CD4-positive, alpha-beta T cell treated with Interleukin-15 for 1 hour (primary cell): ENCODE data around the gene MROH7.

ENCODE experiments used
- DNase-seq: peaks from one replicate; pipeline ENCODE4 v3.0.0-alpha.2; 2020

The MROH7 gene

DNA sequence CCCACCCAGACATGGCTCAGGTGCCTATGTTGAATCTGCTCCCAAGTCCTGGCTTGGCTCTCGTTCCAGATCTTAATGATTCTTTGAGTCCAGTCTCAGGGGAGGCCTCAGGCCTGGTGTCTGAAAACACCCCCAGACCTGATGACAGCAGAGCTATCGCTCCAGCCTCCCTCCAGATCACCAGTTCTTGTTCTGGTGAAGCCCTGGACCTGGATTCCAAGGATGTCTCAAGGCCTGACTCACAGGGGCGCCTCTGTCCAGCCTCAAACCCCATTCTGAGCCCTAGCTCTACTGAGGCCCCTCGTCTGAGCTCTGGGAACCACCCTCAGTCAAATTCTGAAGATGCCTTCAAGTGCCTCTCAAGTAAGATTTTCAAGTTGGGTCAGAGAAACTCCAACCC, 11.4 kb downstream of the MROH7 start:
- no peak for DNase-seq

DNA sequence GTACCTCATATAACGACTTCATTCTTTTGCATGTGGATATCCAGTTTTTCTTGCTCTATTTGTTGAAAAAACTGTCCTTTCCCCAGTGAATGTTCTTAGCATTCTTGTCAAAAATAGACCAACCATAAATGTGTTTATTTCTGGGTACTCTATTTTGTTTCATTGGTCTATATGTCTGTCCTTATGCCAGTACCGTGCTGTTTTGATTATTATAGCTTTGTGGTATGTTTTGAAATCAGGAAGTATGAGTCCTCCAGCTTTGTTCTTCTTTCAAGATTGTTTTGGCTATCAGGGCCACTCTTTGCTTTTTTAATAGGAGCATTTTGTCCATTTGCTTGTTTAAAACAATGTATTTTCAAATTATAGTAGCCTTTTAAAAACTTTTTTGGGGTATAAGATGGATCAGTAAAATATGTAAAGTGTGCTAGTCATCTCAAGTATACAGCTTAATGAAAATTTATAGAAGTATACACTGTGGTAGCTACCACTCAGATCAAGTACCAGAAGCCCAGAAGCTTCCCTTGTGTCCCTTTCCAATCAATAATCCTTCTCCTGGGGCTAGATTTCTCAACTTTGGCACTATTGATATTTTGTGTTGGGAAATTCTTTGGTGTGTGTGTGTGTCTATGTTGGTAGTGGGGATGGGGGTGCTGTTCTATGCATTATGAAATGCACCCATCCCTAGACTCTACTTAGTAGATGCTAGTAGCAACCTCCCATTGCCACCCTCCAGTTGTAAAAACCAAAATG, 16.8 kb downstream of the MROH7 start:
- DNase-seq, result no peak

DNA sequence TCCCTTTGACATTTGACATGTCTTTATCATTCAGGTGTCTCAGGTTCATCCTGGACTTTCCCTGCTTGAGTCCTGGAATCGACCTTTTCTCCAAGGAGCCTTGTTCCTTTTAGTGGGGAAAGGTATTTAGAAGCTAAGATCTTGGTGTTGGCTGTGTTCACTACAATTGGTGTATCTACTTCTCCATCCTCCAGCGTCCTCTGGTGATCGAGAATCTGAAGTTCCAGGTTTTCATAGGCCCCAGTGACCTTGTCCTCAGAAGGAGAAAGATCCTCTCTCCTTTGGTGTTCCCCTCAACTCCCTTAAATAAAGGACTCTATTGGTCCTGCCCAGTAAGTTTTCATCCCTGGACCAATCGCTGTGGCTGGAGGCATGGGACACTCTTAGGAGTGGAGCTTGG, 22.1 kb downstream of the MROH7 start:
- no peak for DNase-seq

DNA sequence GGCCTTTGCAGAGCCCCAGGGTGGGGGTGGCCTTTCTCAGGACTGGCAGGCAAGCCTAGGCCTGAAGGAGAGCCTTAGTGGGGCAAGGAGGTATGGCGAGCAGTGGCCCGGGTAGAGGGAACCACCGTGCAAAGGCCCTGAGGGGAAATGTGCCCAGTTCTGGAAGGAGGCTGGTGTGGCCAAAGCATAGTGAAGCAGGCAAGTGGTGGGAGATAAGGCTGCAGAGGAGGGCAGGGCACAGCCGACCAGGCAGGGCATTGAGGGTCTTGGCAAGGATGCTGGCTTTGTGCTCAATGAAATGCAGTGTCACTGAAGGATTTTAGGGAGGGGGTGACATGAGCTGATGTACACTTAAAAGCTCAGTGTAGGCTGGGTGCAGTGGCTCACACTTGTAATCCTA, 22.8 kb downstream of the MROH7 start:
- no peak for DNase-seq

DNA sequence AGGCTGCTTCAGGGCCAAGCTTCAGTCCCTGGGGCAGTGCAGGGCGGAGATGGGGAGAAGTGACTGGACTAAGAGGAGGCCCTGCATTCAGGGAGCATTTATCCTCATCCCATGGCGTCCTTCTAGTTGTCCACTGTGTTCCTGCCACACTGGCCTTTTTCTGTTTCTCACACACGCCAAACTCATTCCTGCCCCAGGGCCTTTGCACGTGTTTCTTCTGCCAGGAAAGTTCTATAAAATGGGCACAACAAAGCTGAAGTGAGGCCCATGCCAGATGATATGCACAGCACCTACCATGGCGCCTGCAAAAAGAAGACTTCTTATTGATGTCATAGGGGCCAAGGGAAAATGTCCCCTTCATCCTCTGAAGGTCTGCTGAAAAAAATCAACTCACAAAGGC, 24.3 kb downstream of the MROH7 start:
- DNase-seq, result no peak

DNA sequence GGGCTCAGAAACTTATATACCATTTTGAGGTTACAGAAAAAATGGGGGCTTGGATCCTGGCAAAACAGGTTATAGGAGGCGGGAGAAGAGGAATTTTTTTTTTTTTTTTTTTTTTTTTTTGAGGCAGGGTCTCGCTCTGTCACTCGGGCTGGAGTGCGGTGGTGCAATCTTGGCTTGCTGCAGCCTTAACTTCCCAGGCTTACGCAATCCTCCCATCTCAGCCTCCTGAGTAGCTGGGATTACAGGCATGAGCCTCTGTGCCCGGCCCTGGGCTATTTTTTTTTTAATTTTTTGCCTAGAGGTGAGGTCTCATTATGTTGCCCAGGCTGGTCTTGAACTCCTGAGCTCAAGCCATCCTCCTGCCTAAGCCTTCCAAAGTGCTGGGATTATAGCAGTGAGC, 24.7 kb downstream of the MROH7 start:
- DNase-seq, result no peak

DNA sequence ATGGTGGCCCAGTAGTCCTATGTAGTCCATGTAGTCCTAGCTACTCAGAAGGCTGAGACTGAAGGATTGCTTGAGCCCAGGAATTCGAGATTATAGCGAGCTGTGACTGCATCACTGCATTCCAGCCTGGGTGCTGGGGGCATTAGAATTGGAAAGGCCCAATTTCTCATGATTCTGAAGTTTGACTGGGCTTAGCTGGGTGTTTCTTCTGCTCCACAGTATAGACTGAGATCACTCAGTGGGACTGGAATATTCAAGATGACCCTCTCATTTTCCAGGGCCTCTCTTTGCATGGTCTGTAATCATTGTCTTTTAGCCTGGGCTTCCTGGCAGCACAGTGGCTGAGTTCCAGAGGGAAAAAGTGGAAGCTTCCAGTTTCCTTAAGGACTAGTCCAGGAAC, 26.2 kb downstream of the MROH7 start:
- DNase-seq, result no peak

DNA sequence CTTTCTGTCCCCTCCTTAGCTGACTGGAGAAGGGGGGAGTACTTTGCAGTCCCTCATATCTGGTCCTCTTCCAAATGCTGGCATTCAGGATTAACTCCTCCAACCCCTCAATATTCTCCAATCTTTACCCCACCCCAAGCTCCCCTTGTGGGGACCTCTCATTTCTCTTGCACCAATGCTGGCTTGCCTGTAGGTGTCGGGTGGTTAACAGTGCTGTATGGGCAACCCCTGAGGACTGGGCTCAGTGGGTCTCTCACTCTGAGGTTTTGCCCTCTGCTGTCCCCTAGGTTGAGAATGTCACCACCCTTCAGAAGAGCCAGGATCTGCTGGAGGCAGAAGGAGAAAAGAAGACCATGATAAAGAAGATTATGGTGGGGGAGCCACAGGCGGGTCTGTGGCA, 27.0 kb downstream of the MROH7 start:
- no peak for DNase-seq

DNA sequence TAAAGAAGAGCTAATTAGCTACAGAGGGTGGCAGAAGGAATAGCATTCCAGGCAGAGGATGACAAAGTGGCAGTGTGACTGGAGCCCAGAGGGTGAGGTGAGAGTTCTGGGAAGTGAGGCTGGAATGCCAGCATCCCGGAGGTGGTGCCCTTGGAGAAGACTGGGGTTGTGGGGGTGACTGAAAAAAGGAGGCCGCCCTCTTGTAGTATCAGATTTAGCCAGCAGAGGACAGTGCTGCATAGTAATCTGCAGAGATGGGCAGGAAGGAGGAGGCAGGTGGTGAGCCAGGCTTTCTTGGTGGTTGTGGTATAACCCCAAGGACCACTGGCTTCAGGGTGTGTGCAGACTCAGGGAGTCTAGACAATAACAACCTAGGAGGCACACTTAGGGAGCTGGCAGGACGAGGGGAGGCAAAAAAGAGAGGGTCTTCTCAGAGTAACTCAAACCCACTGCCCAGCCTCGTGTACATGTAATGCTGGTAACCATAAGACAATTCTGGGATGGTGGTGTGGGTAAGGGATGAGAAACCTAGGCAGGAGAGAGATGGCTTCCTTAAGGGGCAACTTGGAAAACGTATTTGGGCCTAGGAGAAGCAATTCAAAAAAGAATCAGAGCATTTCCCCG, 30.5 kb downstream of the MROH7 start:
- peak; percentile 59 for DNase-seq

DNA sequence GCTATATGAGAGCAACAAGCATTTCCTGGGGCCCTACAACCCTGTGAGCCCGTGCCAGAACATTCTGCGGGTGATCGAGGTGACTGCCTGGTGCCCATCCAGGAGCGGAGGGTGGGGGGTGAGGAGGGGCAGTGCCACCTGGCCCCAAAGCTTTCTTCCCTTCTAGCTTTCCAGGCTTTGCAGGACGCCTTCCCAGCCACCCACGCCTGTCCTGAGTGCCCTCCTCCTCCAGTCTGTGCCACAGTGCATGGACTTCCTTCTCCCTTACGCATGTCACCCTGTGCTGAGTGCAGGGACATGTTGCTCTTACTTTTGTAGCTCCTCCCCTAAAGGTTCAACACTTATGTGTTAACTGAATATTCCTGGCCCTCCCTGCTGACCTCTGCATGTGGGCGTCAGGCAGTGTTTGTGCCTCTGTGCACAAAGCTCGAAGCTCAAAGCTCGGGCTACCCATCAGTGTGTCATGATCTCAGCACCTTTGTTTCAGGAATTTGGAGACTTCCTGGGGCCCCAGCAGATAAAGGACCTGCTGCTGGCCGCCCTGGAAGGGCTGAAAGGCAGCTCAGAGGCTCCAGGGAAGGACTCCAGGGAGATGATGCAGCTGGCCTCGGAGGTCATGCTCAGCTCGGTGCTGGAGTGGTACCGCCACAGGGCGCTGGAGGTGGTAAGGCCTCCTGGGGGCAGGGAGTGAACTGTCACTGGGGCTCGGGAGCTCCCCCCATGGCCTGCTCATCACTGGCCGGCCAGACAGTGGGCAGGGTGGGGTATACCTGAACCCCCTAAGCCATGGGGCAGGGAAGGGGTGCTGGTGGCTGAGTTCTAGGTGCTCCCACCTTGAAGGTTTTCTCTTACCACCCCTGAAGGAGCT, 37.4 kb downstream of the MROH7 start:
- no peak for DNase-seq

DNA sequence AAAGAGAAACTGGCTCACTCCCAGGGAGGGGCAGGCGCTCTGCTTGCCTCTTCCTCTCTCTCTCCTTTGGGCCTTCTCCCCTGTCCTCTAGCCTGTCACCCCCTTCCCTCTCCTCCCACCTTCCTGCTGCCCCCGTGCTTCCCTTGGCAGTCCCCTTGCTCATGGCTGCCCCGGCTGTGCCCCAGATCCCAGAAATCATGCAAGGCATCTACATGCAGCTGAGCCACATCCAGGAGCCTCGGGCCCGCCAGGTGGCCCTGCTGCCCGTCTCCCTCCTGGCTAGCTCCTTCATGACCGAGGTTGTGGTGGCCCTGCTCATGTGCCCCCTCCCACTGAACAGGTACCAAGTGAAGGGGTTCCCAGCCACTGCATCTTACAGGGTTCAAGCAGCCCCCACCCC, 38.1 kb downstream of the MROH7 start:
- no peak for DNase-seq

DNA sequence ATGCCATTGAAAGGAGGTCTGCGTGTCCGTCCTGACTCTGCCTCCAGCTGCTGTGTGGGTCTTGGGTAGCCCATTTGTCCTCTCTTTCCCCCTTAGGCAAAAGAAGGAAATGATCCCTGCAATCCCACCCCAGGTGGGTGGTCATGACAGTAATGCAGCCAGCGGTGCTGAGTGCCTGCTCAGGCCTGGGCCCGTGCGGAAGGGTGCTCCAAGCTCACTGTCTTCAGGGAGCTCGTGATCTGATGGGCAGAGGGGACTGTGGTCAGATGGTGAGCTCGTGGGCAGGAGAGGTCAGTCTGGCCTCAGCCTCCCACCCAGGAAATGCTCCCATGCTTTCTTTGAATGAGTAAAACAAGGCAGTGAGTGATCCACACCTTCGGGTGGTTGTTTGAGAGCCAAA, 38.8 kb downstream of the MROH7 start:
- no peak for DNase-seq

DNA sequence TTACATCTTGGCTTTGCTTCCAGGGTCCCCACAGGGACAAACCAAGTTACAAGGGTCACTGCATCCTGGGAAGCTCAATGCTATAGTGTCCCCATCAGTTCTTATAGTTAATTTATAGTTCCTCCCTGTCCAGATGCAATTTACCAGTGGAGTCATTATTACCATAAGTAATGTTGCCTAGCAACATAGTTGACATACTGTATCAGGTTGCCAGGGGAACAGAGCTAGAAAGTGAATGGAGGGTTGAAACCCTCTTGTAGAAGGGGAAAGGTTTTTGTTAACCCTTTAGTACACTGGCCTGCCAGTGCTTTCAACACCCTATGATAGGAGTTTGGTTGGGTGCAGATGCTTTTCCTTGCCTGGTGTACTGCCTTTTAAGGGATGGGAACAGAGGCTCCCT, 39.8 kb downstream of the MROH7 start:
- no peak for DNase-seq

DNA sequence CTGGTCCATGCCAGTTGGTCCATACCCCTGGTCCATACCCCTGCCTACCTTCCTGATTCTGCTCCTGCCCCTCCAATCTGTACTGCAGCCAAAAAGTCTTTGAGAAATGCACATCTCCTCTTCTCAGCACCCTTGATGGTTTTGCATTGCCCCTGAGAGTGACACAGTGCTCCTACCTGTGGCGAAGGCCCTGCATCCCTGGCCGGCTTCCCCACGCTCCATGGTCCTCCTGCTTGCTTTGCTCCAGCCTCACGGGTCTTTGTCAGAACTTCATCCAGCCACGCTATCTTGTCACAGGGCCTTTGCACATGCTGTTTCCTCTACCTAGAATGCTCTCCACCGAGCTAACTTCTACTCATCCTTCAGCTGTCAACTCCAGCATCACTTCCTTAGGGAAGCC, 41.9 kb downstream of the MROH7 start:
- DNase-seq, result no peak

DNA sequence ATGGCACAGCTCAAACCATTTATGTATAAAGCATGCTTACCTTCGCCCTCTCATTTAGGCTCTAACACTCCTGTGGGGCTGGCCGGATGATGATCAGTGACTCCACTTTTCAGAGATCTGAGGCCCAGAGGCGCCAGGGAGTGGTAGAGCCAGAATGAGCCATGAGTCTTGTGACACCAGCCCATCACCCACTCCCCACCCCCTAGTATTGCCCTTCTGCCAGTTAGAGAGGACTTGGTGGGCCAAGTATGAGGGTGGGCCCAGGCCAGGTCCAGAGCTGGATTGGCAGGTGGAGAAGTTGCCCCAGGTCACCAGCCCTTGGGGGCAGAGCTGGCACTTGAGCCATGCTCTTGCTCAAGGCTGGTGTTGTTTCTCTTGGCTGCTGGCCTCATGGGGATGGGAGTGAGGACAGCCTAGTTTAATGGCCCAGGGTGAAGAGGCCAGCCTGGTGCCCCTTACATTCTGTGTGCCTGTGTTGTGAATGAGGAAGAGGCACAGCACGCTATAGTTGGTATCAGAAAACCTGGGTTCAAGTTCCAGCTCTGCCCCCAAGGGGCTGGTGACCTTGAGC, 43.8 kb downstream of the MROH7 start:
- no peak for DNase-seq

DNA sequence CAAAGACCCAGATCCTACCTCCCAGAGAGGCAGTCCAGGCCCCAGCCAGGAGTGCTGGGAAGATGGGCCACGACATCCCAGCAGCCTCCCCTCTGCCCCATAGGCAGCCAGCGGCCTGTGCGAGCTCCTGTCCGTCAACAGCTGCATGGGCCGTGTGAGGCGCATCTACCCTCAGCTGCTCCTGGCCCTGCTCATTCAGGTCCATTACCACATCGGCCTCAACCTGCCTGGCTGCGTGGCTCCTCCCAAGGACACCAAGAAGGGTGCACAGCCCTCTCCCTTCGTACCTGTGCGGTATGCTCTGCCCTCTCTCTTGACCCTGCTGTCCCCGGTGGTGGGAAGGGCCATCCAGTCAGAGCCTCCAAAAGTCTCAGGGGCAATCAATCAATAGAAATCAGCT, 44.6 kb downstream of the MROH7 start:
- no peak for DNase-seq

DNA sequence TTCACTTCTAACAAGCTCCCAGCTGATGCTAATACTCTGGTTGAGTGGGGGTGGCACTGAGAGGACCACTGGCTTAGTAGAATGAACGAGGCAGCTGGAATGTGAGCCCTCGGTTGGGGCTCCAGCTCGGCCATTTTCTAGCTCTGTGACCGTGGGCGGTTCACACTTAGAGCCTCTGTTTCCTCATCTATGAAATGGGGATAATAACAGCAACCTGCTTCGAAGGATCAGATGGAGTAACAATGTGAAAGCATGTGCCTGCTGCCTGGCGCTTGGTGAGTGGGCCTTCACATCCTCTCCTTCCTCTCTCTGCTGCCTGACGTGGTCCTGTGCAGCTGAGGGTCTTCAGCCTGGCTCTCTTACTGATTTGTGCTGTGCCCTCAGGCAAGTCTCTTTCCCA, 53.2 kb downstream of the MROH7 start:
- DNase-seq, result no peak

DNA sequence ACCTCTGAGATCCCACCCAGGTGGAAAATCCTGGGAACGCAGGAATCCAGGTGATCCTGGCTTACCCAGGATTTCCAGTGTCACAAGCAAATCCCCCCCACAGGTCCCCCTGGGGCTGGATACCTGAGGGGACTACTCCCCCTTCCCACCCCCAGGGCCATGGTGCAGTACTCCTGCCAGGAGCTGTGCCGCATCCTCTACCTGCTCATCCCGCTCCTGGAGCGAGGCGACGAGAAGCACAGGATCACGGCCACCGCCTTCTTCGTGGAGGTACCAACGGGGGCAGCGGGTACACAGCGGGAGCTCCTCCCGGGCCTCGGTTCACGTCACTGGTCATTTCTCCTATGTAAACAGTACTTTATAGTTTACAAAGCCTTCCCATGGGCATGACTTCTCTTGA, 53.6 kb downstream of the MROH7 start:
- no peak for DNase-seq

DNA sequence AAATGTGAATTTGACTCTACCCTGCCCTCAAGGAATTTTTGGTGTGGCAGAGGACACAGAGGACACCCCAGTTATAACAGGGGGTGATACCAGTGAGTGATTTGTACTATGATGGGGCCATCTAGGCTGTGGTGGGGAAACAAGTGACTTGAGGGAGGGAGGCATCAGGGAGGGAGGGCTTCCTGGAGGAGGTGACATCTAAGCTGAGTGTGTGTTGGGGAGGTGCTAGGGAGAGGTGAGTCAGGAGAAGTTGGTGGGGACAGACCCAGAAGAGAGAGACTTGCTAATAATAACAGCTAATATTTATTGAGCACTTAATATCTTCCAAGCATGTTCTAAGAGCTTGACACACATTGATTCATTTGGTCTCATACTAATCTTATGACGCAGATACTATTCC, 54.2 kb downstream of the MROH7 start:
- no peak for DNase-seq

DNA sequence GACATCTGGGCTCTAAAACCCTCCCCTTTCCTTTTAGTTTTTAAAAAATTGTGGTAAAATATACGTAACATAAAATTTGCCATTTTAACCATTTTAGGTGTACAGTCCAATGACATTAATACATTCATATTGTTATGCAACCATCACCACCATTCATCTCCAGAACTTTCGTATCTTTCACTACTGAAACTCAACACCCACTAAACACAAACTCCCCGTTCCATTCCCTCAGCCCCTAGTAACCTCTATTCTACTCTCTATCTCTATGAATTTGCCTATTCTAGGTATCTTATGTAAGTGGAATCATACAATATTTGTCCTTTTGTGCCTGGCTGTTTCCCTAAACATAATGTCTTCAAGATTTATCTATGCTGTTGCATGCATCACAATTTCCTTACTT, 54.7 kb downstream of the MROH7 start:
- DNase-seq, result no peak

DNA sequence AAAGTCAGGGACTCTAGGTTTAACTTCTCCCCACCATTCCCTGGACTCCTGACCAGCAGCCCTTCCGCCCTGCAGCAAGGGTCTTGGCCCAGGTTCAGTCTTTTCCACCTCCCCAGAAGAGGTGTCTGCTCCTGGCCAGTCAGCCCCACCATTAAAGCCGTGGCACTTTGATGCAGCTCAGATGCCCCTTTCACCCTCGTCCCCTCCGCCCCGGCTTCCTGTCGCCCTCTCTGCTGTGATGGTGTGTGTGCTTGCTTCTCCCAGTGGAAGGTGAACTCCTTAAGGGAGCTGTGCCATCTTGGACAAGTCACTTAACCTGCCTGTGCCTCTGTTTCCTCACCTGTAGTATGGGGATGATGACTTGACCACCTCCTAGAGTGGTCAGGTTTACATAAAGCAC, 56.3 kb downstream of the MROH7 start:
- DNase-seq, result no peak

DNA sequence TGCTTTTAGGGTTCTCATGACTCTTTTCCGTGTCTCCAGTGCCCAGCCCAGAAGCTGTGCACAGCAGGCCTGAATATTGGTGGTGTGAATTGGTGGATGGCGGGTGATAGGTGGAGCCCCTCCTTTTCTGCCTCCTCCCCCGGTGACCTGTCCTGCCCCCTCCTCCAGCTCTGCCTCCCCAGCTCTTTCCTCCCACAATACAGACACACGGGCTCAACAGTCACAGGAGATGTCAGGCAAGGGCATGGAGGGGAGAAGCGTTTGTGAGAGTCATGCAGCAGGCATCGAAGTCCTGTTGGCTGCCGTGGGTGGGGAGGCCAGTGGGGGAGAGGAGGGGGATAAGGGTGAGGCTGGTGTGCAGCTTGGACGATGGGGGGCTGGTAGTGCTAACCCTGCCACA, 56.8 kb downstream of the MROH7 start:
- no peak for DNase-seq

DNA sequence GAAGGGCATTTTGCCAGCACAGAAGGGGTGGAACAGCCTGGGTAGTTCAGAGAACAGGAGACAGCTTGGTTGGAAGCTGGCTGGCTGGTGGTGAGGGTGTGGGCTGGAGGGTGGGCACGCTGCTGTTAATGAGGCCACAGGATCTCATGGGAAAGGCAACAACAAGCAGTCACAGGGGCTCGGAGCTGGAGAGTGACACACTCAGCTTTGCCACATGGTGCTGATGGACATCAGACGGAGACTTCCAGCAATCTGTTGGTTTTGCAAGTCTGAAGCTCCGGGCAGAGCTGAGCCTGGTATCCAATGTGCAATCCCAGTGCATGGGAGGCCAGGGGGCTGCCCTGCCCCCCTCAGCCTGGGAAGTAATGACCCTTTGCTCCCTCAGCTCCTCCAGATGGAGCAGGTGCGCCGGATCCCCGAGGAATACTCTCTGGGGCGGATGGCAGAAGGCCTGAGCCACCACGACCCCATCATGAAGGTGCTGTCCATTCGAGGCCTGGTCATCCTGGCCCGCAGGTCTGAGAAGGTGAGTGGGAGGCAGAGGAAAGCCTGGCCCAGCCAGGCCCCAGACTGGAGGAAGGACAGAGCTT, 58.4 kb downstream of the MROH7 start:
- no peak for DNase-seq
